Right forelimb (tissue), 1 donor: ENCODE data around the gene ANKRD13B.
"Not testable (repeated sequence)": the region's sequence is repeated elsewhere in the genome, so short reads cannot be mapped to it uniquely, and the experiment has no call there.

ENCODE experiments used
- DNase-seq: peaks from one replicate; pipeline ENCODE4 v3.0.0-alpha.2; 2018

The ANKRD13B gene

DNA sequence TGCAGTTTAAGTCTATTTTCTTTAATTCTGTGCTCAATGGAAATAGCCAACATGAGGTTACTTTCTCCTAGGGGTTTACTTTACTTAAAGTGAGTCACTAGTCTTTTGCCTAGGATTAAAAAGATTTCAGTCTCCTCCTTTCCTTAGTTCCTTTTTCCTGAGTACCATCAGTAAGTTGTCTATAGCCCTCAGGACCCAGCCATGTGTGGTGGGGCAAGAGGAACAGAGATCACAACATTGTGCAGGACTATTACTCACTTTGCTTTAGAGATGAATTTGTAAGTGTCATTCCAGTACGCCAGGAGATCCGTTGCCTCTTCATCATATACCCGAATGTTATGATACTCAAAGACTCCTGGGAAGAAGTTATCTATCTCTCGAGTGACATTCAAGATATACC lies 57.5 kb downstream of the ANKRD13B start:
- DNase-seq = no peak

DNA sequence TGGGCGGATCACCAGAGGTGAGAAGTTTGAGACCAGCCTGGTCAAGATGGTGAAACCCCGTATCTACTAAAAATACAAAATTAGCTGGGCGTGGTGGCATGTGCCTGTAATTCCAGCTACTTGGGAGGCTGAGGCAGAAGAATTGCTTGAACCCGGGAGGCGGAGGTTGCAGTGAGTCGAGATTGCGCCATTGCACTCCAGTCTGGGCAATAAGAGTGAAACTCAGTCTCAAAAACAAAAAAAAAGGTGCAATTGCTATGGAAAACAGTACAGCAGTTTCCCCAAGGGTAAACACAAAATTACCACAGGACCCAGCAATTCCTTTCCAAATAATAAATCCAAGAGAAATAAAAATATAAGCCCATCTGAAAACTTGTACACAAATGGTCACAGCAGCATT lies 59.0 kb downstream of the ANKRD13B start:
- not testable (repeated sequence) for DNase-seq

DNA sequence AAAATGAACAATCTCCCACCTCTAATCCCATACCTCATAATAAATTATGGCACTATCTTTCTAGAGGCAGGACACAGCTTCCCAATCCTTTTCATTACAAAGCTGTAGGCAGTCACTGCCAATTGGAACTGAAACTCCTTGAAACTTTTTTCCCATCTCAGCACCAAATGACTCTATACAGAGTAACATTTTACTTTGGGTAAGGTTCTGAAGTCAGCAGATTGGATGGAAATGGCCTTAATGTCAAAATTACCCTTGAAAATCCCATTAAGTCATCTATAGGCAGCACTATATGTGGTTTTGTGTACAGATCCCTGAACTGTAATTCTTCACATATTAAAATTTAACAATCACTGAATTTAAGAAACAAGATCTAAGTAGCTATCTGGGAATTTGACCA lies 60.0 kb downstream of the ANKRD13B start:
- DNase-seq = no peak

DNA sequence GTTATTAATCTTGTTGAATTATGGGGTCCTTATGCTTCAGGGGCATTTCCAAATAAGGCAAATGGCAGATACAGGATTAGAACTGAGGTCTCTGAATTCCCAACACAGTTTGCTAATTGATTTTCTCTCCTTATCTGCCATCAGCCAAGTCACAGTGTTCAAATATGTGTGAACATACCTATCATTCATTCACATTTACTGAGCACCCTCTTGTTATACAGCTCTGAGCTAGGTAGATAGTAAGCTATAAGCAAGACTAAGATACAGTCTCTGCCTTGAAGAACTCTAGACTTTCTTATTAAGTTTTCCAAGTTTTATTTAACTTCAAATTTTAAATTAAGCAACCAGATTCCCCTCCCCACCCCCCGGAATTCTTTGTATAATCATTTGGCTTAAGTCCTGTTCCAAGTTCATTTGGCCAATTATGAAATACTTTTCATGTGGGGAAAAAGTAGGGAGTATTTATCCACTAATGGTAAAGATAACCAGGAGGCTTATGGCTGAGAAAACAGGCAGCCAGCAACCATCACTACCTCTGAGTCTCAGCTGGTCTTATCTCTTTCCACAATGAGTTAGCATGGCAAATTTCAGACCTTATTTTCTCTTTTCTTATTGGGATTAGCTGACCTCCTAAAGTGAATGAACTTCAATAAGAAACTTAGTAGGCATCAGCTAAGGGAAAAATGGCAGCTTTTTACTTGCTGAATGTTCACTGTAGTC lies 61.2 kb downstream of the ANKRD13B start:
- no peak for DNase-seq

DNA sequence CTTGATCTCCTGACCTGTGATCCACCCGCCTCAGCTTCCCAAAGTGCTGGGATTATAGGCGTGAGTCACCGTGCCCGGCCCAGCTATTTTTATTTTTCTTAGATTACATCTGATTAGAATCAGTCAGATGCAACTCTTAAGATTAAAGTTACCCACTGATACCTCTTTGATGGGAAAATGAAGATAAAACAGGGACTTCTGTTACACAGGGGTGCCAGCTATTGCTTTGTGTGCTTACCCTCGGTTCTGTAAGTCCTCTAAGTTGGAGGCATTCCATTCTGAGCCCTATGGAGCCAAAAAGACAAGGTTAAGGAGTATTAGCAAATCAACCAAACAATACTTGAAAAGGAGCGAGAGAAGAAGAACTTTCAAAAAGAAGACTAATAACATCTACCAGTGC lies 62.4 kb downstream of the ANKRD13B start:
- no peak for DNase-seq

DNA sequence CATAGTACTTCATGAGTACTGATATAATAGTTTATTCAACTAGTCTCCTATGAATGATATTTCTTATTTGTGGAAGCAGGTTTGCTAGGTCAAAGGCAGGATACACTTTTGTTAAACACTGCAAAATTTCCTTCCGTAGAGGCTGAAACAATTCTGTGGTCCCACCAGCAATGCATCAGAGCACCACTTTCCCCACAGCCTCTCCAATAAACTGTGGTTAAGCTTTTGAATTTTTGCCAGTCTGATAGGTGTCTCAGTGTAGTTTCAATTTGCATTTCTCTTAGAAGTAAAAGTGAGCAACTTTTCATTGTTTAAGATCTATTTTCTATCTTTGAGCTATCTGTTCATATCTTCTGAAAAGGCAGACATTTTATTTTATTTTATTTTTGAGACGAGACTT lies 66.2 kb downstream of the ANKRD13B start:
- no peak for DNase-seq

DNA sequence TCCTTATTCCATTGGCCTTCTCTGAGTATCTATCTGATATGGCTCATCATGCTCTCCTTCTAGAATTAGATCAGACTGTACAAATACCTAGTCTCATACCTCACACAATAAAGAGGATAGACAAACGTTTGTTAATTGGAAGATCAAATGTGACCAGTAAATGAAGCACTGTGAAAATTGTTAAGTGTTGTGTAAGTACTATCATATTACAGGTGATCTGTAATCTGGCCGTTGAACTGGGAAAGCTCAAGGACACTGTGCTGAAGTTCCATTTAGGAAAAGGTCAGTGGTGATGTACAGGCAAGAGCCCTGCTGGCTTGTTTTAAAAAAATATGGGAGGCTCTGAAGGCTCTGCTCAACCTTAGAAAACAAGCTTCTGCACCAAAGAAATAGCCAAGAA lies 68.3 kb downstream of the ANKRD13B start:
- DNase-seq = no peak

DNA sequence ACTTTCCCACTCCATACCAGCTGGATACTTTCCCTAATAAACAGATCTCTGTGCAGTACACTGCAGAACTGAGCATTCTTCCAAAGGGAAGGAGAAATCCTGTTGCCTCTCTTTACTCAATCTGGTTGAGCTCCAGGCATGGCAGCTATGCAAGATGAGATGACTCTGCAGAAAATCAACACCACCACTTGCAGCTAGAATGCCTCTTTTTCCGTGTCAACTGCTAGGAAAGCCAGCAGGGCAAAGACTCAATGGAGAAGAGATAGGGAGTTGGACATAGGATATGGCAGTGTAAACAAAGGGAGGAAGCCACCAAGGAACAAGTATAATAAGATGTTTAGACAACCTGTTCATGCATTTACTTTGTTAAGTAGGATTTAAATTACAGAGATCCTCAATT lies 70.2 kb downstream of the ANKRD13B start:
- DNase-seq = no peak
